Measurements from ENCODE around the gene URGCP. TPM values are rescaled to one million over a fixed set of nuclear protein-coding genes. Genes with fewer than 3 reads are reported as not detected.

URGCP gene, protein sequence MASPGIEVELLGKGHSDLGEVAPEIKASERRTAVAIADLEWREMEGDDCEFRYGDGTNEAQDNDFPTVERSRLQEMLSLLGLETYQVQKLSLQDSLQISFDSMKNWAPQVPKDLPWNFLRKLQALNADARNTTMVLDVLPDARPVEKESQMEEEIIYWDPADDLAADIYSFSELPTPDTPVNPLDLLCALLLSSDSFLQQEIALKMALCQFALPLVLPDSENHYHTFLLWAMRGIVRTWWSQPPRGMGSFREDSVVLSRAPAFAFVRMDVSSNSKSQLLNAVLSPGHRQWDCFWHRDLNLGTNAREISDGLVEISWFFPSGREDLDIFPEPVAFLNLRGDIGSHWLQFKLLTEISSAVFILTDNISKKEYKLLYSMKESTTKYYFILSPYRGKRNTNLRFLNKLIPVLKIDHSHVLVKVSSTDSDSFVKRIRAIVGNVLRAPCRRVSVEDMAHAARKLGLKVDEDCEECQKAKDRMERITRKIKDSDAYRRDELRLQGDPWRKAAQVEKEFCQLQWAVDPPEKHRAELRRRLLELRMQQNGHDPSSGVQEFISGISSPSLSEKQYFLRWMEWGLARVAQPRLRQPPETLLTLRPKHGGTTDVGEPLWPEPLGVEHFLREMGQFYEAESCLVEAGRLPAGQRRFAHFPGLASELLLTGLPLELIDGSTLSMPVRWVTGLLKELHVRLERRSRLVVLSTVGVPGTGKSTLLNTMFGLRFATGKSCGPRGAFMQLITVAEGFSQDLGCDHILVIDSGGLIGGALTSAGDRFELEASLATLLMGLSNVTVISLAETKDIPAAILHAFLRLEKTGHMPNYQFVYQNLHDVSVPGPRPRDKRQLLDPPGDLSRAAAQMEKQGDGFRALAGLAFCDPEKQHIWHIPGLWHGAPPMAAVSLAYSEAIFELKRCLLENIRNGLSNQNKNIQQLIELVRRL
- total RNA-seq, result 10 to 100 TPM; 26.3 to 42.0 (median 34.5) TPM

DNA sequence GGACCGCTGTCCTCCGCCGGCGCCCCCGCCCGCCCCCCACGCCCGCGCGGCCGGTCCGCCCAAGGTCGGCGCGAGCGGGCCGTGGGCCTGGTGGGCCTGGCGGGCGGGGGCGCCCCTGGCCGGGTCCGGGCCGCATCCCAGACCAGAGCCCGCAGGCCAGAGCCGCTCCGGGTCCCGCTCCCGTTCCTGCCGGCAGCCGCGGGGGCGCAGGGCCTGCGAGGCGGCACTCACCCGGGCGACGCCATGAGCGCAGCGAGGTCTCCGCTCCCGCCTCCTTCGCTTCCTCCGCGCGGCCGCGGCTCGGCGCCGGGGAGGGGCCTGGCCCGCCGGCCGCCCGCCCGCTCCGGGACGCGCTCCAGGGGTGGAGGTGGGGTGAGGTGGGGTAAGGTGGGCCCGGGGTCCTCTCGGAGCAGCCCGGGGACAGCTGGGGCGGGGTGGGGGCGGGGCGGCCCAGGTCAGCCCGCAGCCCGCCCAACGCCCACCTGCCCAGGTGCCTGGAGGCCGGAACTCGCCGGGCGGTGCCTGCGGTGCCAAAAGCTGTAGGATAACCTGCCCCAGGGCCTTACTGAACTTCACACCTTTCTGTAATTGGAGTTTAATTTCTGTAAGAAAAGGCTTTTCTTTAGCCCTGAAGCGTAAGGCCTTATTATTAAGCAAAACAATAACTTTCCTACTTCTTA lies at the start of gene URGCP:
Gene URGCP (minus strand): TSS at position 266 of the 680 bp plus-strand sequence. CDS start 21 bp downstream, at position 245.
- intact Hi-C loops (cut with DNase I; ENCODE audit: low total_unique reads), result no loop called here
- TF ChIP-seq POLR2A (IDR thresholded peaks at IDR 0.05), result no peak
- TF ChIP-seq, protein P1, sequence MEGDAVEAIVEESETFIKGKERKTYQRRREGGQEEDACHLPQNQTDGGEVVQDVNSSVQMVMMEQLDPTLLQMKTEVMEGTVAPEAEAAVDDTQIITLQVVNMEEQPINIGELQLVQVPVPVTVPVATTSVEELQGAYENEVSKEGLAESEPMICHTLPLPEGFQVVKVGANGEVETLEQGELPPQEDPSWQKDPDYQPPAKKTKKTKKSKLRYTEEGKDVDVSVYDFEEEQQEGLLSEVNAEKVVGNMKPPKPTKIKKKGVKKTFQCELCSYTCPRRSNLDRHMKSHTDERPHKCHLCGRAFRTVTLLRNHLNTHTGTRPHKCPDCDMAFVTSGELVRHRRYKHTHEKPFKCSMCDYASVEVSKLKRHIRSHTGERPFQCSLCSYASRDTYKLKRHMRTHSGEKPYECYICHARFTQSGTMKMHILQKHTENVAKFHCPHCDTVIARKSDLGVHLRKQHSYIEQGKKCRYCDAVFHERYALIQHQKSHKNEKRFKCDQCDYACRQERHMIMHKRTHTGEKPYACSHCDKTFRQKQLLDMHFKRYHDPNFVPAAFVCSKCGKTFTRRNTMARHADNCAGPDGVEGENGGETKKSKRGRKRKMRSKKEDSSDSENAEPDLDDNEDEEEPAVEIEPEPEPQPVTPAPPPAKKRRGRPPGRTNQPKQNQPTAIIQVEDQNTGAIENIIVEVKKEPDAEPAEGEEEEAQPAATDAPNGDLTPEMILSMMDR (IDR thresholded peaks at IDR 0.05), result no peak
- WGBS, 2 donors, result 1% methylated on average over 10 to 21 of the region's 73 CpGs
- peak within 1 kb of the TSS; percentile 51 for H3K4me3 ChIP-seq (ENCODE audit: low read depth, poor library complexity, severe bottlenecking)
- DNase-seq (ENCODE audit: low spot score in 2 of 2), result peak in 1 of 2 donors; percentile 87

- no peak overlapping the region for H3K4me3 ChIP-seq (ENCODE audit: low read depth, poor library complexity, severe bottlenecking)
- intact Hi-C loops (cut with DNase I; ENCODE audit: low total_unique reads), result no loop called here
- no peak for TF ChIP-seq POLR2A (IDR thresholded peaks at IDR 0.05)
- TF ChIP-seq, protein P1 (IDR thresholded peaks at IDR 0.05), result no peak
- no peak for DNase-seq (ENCODE audit: low spot score in 2 of 2)
- WGBS, 2 donors, result 75 to 76% methylated on average over 3 of the region's 3 CpGs
These were observed 49.6 kb upstream of the URGCP start for GRCh38 chr7:43956027-43956426.

- intact Hi-C loops (cut with DNase I; ENCODE audit: low total_unique reads), result no loop called here
- WGBS, 2 donors, result 69 to 73% methylated on average over 3 of the region's 3 CpGs
- TF ChIP-seq, protein P1 (IDR thresholded peaks at IDR 0.05), result no peak
- no peak for TF ChIP-seq POLR2A (IDR thresholded peaks at IDR 0.05)
- DNase-seq (ENCODE audit: low spot score in 2 of 2), result no peak
- H3K4me3 ChIP-seq (ENCODE audit: low read depth, poor library complexity, severe bottlenecking), result no peak overlapping the region
These were observed 48.3 kb upstream of the URGCP start for GRCh38 chr7:43954524-43955228.

GRCh38 chr7:43953071-43953470 lies 46.7 kb upstream of the URGCP start:
- H3K4me3 ChIP-seq (ENCODE audit: low read depth, poor library complexity, severe bottlenecking), result no peak overlapping the region
- intact Hi-C loops (cut with DNase I; ENCODE audit: low total_unique reads), result no loop called here
- WGBS, 2 donors, result 97 to 98% methylated on average over 5 of the region's 5 CpGs
- no peak for DNase-seq (ENCODE audit: low spot score in 2 of 2)
- TF ChIP-seq, protein P1 (IDR thresholded peaks at IDR 0.05), result no peak
- TF ChIP-seq POLR2A (IDR thresholded peaks at IDR 0.05), result no peak

DNA sequence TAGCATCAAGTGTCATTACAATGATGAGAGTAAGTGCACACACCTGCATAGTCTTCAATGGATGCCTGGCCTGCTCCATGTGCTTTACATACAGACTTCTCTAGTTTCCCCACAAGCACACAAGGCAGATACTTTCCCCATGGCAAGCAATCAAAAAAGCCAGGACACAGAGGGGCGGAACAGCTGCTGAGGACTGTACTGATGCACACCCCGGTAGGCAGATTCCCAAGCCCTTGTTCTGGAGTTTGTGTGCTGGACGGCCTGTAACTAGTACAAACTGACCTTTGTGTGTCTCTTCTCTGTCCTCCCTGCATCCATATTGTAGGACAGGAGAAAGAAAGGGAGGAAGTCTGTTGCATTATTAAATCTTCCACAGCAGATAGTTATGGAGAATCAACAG lies 45.6 kb upstream of the URGCP start:
- intact Hi-C loops (cut with DNase I; ENCODE audit: low total_unique reads), result no loop called here
- no peak overlapping the region for H3K4me3 ChIP-seq (ENCODE audit: low read depth, poor library complexity, severe bottlenecking)
- TF ChIP-seq POLR2A (IDR thresholded peaks at IDR 0.05), result no peak
- TF ChIP-seq, protein P1 (IDR thresholded peaks at IDR 0.05), result no peak
- no peak for DNase-seq (ENCODE audit: low spot score in 2 of 2)
- WGBS, 2 donors, result 79 to 88% methylated on average over 3 of the region's 3 CpGs

Measured in lower leg skin (tissue), 4 donors.